Chondrocyte (in vitro differentiated cells): ENCODE data around the gene NCOA1. TPM values are rescaled to one million over a fixed set of nuclear protein-coding genes. Genes with fewer than 3 reads are reported as not detected.

ENCODE experiments used
- DNase-seq: peaks from one replicate; pipeline ENCODE4 v3.0.0; 2021; ENCODE audit warnings: mixed read lengths, low spot score
- H3K27ac Mint-ChIP-seq: one replicate; pipeline ENCODE4 v1.8.0; 2021; ENCODE audit warnings: mild to moderate bottlenecking, moderate library complexity, mixed read lengths; ENCODE audit not compliant: unreplicated experiment
- H3K27me3 Mint-ChIP-seq: 2 replicates; pipeline ENCODE4 v1.8.0; 2021; ENCODE audit warnings: low read depth, mixed read lengths
- H3K36me3 Mint-ChIP-seq: 2 replicates; pipeline ENCODE4 v1.8.0; 2021; ENCODE audit warnings: low read depth, mixed read lengths
- H3K4me1 Mint-ChIP-seq: 2 replicates; pipeline ENCODE4 v1.8.0; 2021; ENCODE audit warnings: low read depth, mild to moderate bottlenecking, mixed read lengths
- H3K4me3 Mint-ChIP-seq: one replicate; pipeline ENCODE4 v1.8.0; 2021; ENCODE audit warnings: mild to moderate bottlenecking, moderate library complexity, mixed read lengths; ENCODE audit not compliant: unreplicated experiment
- H3K9me3 Mint-ChIP-seq: 2 replicates; pipeline ENCODE4 v1.8.0; 2021; ENCODE audit warnings: low read depth, mixed read lengths
- CTCF ChIP-seq: fragments of 200-600 bp; sonication (generic); IDR thresholded peaks from 2 replicates; pipeline ENCODE4 v1.5.0; 2021; ENCODE audit warnings: antibody characterized with exemption, mild to moderate bottlenecking, moderate library complexity
- total RNA-seq: library from RNA; stranded (reverse); gene quantifications from 3 replicates; pipeline ENCODE4 v1.2.1, GENCODE V29; 2021

NCOA1 gene
- total RNA-seq, 1 donor from 2014 or later, result 20.3 TPM

GRCh38 chr2:24485197-24485596 is 5.9 kb upstream of the NCOA1 start:
- Mint-ChIP-seq H3K9me3 (peaks cover 1% of the 10 kb centered on the region), H3K27ac (no peak overlapping the region), H3K36me3 (no peaks in the 10 kb centered on the region), H3K4me1 (peaks cover 6% of the 10 kb centered on the region), H3K27me3 (no peaks in the 10 kb centered on the region), H3K4me3 (no peak overlapping the region)
- TF ChIP-seq CTCF, result no peak
- no peak for DNase-seq

GRCh38 chr2:24486636-24487205 is 4.3 kb upstream of the NCOA1 start:
- no peak for DNase-seq
- H3K27ac Mint-ChIP-seq, result no peak overlapping the region
- no peak overlapping the region for H3K4me3 Mint-ChIP-seq
- no peaks in the 10 kb centered on the region for H3K27me3 Mint-ChIP-seq
- no peaks in the 10 kb centered on the region for H3K9me3 Mint-ChIP-seq
- no peaks in the 10 kb centered on the region for H3K36me3 Mint-ChIP-seq
- H3K4me1 Mint-ChIP-seq, result peaks cover 11% of the 10 kb centered on the region
- no peak for TF ChIP-seq CTCF

GRCh38 chr2:24489465-24490180 is 1.4 kb upstream of the NCOA1 start:
- Mint-ChIP-seq H3K27me3 (no peaks in the 10 kb centered on the region), H3K9me3 (no peaks in the 10 kb centered on the region), H3K4me1 (peaks cover 34% of the 10 kb centered on the region), H3K36me3 (no peaks in the 10 kb centered on the region), H3K27ac (peak overlapping the region; percentile 95), H3K4me3 (peak overlapping the region; percentile 85)
- no peak for DNase-seq
- TF ChIP-seq CTCF, result no peak

GRCh38 chr2:24490181-24490689 is 819 bp upstream of the NCOA1 start:
- H3K27me3 Mint-ChIP-seq, result no peaks in the 10 kb centered on the region
- DNase-seq, result no peak
- TF ChIP-seq CTCF, result no peak
- H3K9me3 Mint-ChIP-seq, result no peaks in the 10 kb centered on the region
- H3K4me1 Mint-ChIP-seq, result peaks cover 34% of the 10 kb centered on the region
- peak overlapping the region; percentile 95 for H3K27ac Mint-ChIP-seq
- no peaks in the 10 kb centered on the region for H3K36me3 Mint-ChIP-seq
- peak overlapping the region; percentile 85 for H3K4me3 Mint-ChIP-seq

GRCh38 chr2:24491542-24492420 is 727 bp downstream of the NCOA1 start:
- H3K27ac Mint-ChIP-seq, result peak overlapping the region; percentile 62
- DNase-seq, result no peak
- TF ChIP-seq CTCF, result no peak
- H3K36me3 Mint-ChIP-seq, result no peaks in the 10 kb centered on the region
- H3K27me3 Mint-ChIP-seq, result no peaks in the 10 kb centered on the region
- H3K9me3 Mint-ChIP-seq, result no peaks in the 10 kb centered on the region
- H3K4me1 Mint-ChIP-seq, result peaks cover 34% of the 10 kb centered on the region
- H3K4me3 Mint-ChIP-seq, result peak overlapping the region; percentile 83
